Astrocyte of the spinal cord (primary cell): ENCODE data around the gene RPS26.

ENCODE experiments used
- DNase-seq: peaks from one replicate; pipeline ENCODE4 v3.0.0; 2011; ENCODE audit warnings: low read depth, low spot score
- H3K4me3 ChIP-seq: 2 replicates; pipeline ENCODE4 v1.5.1; 2011; ENCODE audit warnings: low read depth, mild to moderate bottlenecking, low read length, moderate library complexity
- in situ Hi-C: cut with HindIII; loops from 2 replicates; pipeline ENCODE4 v1.10.0; 2017; ENCODE audit warnings: low sequenced_read_pairs
- TF ChIP-seq, protein P1 (sequence below): IDR thresholded peaks from 2 replicates; pipeline ENCODE4 v1.5.1; 2012; ENCODE audit warnings: low read depth, mild to moderate bottlenecking, low read length, inconsistent platforms

Gene RPS26

DNA sequence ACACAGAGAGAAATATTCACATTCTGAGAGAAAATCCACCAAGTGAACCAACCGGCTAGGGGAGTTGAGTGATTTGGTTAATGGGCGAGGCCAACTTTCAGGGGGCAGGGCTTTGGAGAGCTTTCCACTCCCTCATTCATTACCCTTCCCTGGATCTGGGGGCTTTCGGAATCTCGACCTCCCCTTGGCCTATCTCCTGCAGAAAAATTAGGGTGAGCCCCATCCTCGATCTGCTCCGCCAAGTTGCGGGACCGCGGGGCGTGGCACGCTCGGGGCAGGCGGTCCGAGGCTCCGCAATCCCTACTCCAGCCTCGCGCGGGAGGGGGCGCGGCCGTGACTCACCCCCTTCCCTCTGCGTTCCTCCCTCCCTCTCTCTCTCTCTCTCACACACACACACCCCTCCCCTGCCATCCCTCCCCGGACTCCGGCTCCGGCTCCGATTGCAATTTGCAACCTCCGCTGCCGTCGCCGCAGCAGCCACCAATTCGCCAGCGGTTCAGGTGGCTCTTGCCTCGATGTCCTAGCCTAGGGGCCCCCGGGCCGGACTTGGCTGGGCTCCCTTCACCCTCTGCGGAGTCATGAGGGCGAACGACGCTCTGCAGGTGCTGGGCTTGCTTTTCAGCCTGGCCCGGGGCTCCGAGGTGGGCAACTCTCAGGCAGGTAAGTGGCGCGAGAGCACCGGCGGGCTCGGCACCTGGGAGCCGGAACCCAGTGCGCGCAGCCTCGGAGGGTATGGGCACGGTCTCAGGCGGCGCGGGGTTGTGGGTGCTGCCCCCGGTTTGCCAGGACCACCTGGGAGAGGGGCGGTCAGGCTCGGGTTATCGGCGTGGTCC lies 38.2 kb downstream of the RPS26 start, which contains the start of gene ERBB3:
TSS of gene ERBB3 (plus strand) at position 443 of the 833 bp plus-strand sequence. CDS start at position 579, 136 bp downstream.
- in situ Hi-C loops = no loop called here
- TF ChIP-seq, protein P1, sequence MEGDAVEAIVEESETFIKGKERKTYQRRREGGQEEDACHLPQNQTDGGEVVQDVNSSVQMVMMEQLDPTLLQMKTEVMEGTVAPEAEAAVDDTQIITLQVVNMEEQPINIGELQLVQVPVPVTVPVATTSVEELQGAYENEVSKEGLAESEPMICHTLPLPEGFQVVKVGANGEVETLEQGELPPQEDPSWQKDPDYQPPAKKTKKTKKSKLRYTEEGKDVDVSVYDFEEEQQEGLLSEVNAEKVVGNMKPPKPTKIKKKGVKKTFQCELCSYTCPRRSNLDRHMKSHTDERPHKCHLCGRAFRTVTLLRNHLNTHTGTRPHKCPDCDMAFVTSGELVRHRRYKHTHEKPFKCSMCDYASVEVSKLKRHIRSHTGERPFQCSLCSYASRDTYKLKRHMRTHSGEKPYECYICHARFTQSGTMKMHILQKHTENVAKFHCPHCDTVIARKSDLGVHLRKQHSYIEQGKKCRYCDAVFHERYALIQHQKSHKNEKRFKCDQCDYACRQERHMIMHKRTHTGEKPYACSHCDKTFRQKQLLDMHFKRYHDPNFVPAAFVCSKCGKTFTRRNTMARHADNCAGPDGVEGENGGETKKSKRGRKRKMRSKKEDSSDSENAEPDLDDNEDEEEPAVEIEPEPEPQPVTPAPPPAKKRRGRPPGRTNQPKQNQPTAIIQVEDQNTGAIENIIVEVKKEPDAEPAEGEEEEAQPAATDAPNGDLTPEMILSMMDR = no peak
- peak within 1 kb of the TSS; percentile 42 for H3K4me3 ChIP-seq
- peak; percentile 79 for DNase-seq

DNA sequence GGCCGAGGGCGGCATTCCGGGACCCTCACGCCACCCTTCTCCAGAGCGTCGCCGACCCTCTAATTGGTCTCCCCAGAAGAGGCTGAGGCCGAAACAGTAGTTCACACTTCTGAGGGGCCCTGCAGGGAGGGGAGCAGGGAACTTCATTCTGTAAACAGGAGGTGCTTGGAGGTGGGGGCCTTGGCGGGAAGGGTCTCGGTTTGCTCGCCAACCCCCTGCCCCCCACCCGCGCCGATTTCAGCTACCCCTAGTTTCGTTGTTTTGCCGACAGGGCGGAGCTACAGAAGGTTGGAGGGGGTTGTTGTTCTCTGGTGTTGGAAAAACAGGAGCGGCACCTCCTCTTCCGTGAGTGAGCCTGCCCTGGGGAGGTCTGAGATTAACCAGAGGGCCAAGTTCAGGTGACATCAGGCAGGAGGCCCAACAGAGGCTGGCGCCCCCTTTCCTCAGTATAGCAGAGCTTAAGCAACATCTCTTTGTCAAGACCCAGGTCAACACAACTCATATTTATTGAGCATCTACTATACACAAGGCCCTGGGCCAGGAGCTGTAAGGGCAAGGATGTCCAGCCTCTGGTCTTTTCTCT lies 38.9 kb downstream of the RPS26 start:
- peak overlapping the region; percentile 42 for H3K4me3 ChIP-seq
- DNase-seq = no peak
- TF ChIP-seq, protein P1 = no peak
- in situ Hi-C loops = no loop called here

DNA sequence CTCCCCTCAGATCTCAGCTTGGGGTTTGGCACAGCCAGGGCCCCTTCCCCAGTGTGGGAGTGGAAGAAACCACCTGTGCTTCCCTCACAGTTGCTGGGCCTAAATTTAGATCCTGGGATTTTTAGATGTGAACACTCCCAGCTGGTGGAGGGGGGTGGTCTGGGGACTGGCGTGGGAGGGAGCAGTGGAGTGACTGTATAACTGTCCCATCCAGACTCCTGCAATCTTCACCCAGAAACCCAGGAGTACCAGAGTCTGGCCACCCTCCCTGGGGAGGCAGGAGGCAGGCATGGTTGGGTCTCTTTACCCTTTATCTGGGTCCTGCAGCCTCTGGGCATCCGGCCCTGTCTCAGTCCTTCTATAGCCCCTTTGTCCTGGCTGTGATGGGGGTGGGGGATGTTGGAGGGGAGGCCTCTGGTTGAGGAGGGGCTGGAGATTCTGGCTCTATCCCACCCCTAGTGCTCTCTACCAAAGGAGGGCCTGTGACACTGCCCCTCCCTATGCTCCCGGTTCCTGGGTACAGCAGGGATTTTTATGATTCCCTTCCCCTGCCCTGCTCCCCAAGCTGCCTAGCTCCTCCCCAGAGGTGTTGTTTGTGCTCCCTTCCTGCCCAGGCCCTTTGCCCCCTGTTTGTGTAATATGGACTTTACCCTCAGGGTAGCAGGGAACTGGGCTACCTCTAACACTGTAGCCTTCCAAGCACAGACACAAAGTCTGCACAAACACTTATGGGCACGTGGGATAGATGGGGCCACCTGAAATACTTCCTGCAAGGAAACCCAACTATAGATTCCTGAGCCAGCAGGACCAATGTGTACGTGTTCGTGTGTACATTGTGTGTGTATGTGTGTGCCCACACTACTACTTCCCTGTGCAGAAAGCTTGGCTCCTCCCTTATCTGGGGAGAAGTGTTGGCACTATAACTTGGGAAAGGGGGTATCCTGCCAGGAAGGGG lies 40.0 kb downstream of the RPS26 start:
- H3K4me3 ChIP-seq = no peak overlapping the region
- no peak for DNase-seq
- in situ Hi-C loops = no loop called here
- TF ChIP-seq, protein P1 = no peak

DNA sequence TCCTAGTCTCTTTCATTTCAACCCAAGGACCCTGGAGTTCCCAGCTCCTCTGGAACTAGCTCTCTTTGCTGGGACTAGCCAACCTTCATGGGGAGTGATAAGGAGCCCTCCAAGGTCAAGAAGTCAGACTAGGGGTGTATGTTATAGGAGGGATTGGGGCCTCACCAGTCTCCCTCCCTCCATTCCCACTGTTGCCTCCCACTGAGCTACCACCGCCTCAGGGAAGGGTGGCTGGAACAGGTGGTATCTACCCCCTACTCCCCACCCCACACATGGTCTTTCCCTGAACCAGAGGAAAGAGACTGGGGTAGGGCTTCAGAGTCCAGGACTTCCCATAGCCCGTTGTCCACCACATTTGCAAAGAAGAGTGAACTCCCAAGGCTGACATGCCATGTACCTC lies 40.7 kb downstream of the RPS26 start:
- DNase-seq = no peak
- H3K4me3 ChIP-seq = no peak overlapping the region
- in situ Hi-C loops = no loop called here
- TF ChIP-seq, protein P1 = no peak

DNA sequence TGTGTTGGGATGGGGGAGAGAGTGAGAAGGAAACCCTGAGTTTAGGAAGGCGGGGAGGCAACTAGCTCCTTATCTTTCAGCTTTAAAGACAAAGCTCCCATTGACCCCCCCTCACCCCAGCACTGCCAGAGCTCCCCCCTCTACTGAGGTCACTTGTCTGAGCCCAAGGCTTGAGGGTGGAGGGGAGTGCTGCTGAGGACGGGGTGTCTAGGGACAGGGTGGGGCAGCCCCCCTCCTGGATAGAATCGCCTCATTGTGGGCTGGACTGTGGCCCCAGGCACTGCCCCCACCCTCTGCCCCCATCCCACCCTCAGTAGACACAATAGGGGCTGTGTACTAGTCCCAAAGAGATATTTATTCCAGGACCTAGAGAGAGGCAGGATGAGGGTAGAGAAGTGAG lies 41.2 kb downstream of the RPS26 start:
- TF ChIP-seq, protein P1 = no peak
- in situ Hi-C loops = no loop called here
- no peak for DNase-seq
- no peak overlapping the region for H3K4me3 ChIP-seq

DNA sequence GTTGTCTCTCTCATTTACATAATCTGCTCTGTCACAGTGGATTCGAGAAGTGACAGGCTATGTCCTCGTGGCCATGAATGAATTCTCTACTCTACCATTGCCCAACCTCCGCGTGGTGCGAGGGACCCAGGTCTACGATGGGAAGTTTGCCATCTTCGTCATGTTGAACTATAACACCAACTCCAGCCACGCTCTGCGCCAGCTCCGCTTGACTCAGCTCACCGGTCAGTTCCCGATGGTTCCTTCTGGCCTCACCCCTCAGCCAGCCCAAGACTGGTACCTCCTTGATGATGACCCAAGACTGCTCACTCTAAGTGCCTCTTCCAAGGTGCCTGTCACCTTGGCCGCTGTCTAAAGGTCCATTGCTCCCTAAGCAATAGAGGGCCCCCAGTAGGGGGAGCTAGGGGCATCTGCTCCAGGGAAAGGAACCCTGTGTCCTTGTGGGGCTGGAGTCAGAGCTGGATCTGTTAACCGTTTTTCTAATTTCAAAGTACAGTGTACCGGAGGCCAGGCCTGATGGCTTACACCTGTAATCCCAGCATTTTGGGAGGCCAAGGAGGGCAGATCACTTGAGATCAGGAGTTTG lies 43.3 kb downstream of the RPS26 start:
- TF ChIP-seq, protein P1 = peak; percentile 53
- no peak overlapping the region for H3K4me3 ChIP-seq
- in situ Hi-C loops = no loop called here
- DNase-seq = no peak
